Suppressor macrophage treated with lipopolysaccharide for 4 hours (primary cell): ENCODE measurements around the gene C4orf50.

Experiments used
- DNase-seq: peaks from one replicate; pipeline ENCODE4 v3.0.0-alpha.2; 2020

Gene C4orf50

GRCh38 chr4:5991405-5991804 lies 26.8 kb downstream of the C4orf50 start:
- no peak for DNase-seq

DNA sequence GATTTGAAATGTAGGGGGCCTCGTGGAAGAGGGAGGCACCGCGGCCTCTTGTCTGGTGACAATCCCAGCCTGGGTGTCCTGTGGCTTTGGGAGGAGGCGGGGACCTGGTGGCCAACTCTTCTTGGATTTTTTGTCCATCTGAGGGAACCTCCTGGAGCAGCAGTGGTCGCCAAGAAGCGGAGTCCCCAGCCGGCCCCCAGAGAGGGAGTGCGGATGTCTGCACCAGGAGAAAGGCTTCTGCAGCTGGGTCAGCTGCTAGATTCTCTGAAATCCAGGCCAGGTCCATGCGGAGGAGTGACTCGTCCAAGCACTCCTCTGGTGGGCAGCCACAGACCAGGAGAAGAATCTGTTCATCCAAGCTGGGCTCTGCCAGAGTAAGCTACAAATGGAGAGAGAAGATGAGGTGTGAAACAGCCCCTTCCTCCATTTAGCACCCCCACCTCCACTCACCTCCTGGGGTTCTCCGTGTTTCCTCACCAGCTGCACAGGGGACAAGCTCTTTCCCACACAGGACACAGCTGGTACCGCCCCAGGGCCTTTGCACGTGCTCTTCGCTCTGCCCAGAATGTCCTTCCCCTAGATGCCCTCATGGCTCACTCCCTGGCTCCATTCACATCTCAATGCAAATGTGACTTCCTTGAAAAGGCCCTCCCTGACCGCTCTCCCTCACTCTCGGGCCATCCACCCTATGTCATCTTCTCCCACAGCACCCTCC lies 27.6 kb downstream of the C4orf50 start:
- no peak for DNase-seq

DNA sequence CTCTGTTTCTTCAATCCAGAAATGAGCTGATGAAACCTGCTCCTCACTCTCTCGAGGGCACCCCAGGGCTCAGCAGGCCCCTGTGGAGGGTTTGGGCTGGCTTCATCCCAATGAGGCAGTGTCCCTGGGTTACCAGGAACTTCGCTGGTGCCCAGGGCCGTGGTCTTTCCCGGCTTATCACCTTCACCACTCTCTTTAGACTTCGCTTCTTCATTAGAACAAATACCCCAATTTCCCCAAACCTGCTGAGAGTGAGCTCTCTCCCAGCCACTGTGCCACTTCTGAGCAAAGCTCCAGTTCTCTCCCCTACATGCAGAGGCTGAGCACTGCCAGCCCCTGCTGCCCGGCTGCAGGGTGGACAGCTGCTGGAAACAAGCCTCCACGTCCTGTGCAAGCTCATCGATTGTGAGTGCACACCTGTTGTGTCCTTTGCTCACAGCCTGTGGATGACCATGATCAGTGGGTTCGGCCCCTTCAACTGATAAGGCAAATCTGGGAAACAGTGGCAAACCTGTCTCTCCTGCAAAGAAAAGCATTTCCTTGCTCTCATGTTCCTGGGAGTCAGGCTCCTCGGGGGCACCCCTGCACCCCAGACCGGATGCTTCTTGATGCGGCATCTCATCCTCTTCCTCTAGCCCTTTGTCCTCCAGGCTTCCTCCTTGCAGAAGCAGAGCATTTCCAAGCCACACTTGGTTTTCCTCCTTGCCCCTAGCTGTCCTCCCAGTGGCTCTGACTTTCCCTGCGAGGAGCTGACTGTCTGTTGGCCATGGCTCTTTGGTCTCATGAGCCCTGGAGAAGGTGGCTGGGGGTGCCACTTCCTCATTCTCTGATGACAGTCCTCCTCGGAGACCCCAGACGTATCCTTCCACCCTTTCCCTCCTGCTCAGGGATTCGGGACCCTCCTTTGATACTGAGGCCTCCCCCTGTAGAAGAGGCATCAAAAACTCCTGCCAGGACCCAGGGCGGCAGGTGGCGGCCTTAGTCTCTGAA lies 28.7 kb downstream of the C4orf50 start:
- no peak for DNase-seq

DNA sequence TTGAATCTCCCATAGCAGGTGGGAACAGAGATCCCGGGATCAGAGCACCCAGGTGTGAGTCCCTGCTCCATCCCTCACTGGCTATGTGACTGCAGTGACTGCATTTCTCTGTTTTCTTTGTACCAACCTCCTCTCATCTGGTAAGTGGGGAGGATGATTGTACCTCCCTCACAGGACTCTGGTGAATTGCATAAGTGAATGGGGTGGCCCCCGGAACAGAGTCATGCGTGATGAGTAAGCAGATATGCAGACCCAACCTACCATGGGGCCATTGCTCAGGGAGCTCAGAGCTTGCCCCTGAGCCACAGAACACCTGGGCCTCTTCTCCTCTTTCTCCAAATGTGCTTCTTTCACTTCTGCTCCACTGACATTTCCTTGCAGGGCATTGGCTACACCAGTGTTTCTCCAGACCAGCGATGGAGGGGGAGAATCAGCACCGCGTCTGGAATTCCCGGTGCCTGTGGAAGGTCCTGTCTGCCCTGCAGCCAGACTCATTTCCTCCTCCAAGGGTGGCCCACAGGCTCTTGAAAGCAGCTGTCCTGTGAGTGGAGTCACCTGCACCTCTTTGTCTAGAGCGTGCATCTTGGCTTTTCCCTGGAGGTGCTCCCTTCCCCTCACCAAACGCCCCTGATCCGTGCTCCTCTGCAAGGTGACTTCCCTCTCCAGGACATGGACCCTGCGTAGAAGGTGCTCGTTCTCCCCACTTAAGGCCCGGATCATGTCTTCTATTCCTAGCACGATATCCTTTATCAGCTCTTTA lies 30.0 kb downstream of the C4orf50 start:
- no peak for DNase-seq

DNA sequence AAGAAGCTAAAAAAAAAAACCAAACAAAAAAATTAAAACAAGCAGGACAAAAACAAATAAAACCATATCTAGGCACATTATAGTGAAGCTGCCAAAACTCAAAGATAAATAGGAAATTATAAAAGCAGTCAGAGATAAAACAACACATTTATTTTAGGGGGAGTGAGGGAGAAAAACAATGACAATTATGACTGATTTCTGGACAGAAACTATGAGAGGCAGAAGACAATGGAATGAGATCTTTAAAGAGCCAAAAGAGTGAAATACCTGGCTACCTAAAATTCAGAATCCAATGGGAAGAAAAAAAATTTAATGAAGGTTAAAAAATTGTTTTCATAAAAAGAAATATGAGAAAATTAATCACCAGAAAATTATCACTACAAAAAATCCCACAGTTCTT lies 33.4 kb downstream of the C4orf50 start:
- DNase-seq = no peak

GRCh38 chr4:5982156-5982973 lies 35.9 kb downstream of the C4orf50 start:
- DNase-seq = no peak

GRCh38 chr4:5980436-5981155 lies 37.6 kb downstream of the C4orf50 start:
- DNase-seq = no peak

DNA sequence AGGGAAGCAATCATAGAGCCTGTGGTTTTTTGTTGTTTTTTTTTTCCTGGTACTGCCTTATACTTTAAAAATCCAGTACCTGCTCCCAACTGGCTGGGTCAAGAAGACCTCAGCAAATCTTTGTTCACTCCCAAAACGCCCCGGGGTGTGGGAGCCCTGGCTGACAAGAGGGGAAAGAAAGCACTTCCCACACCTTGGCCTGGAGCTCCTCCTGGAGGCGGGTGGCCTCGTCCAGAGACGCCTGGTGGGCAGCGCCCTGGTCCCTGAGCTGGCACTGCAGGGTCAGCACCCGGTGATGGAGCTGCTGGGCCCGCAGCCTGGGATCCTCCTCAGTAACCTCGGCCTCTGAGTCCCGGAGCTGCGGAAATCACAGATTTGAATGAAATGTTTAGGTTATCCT lies 38.2 kb downstream of the C4orf50 start:
- no peak for DNase-seq

DNA sequence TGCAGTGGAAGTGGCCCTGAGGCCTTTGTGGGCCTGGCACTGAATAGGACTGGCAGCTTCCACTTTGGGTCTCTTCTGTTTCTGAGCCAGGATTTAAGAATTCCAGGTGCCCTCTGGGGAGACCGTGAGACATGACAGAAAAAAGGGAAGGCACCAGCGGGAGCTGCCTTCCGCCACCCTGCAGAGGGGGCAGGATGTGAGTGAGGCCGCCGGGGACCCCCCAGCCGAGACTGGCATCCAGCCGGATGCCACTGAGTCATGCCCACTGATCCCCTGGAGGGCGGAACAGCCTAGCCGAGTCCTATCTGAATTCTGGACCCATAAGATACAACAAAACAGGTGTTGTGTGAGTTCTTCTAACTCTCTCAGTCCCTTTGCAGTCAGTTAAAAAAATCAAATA lies 41.3 kb downstream of the C4orf50 start:
- DNase-seq = no peak

GRCh38 chr4:5976431-5976830 lies 41.8 kb downstream of the C4orf50 start:
- no peak for DNase-seq

- no peak for DNase-seq
Measured at GRCh38 chr4:5974321-5974720, 43.9 kb downstream of the C4orf50 start.

- no peak for DNase-seq
Measured at GRCh38 chr4:5973486-5974220, 44.6 kb downstream of the C4orf50 start.

- DNase-seq = no peak
Measured at GRCh38 chr4:5973033-5973432, 45.2 kb downstream of the C4orf50 start.

GRCh38 chr4:5972571-5972970 lies 45.7 kb downstream of the C4orf50 start:
- no peak for DNase-seq

DNA sequence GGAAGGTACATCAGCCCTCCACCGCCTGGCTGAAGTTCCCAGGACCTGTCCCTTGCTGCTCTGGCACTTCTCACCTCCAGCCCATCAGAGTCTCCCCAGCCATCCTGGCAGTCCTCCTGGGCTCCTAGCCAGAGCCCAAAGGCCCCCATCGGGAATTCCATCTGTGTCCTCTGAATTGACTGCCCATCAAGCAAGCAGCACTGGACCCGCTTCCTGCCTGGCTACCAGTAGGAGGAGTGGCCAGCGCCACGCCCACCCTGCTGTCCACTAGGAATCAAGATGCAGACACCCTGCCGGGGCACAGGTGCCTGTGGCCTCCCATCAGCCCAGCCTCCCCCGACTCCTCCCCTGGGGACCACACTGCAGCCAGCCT lies 47.2 kb downstream of the C4orf50 start:
- DNase-seq = no peak

- no peak for DNase-seq
Measured at GRCh38 chr4:5970381-5971077, 47.7 kb downstream of the C4orf50 start.

- DNase-seq = no peak
Measured at GRCh38 chr4:5969777-5970176, 48.5 kb downstream of the C4orf50 start.

GRCh38 chr4:5969336-5969735 lies 48.9 kb downstream of the C4orf50 start:
- DNase-seq = no peak

GRCh38 chr4:5968246-5968645 lies 50.0 kb downstream of the C4orf50 start:
- DNase-seq = no peak

- DNase-seq = no peak
Measured at GRCh38 chr4:5967783-5968182, 50.4 kb downstream of the C4orf50 start.
